SK-N-SH treated with all-trans-retinoic acid at 6 μM for 48 hours (cell line): ENCODE data around the gene IGF1R.
A peak's percentile ranks its signal among the peaks of the same experiment; 100 is the strongest.

Experiments used
- ATAC-seq: fragments of 200-7000 bp; cut with Tn5 transposase; 3 replicates; pipeline ENCODE4 v1.9.1; 2020; ENCODE audit warnings: mild to moderate bottlenecking, moderate library complexity
- BACH2 ChIP-seq: fragments of 250-450 bp; sonication (Bioruptor Pico); IDR thresholded peaks from 2 replicates; pipeline ENCODE4 v1.9.0; 2021; ENCODE audit warnings: mild to moderate bottlenecking, borderline replicate concordance
- CSDC2 ChIP-seq: fragments of 250-450 bp; sonication (Bioruptor Pico); IDR thresholded peaks from 2 replicates; pipeline ENCODE4 v1.5.0; 2020; ENCODE audit warnings: mild to moderate bottlenecking, moderate library complexity
- ESRRG ChIP-seq: fragments of 250-450 bp; sonication (Bioruptor Pico); IDR thresholded peaks from 2 replicates; pipeline ENCODE4 v1.6.1; 2021; ENCODE audit warnings: mild to moderate bottlenecking
- GLIS3 ChIP-seq: fragments of 250-450 bp; sonication (Bioruptor Pico); IDR thresholded peaks from 2 replicates; pipeline ENCODE4 v1.5.0; 2020; ENCODE audit warnings: mild to moderate bottlenecking, moderate library complexity
- ISL1 ChIP-seq: fragments of 250-450 bp; sonication (Bioruptor Pico); IDR thresholded peaks from 2 replicates; pipeline ENCODE4 v2.1.2; 2022; ENCODE audit warnings: mild to moderate bottlenecking, moderate library complexity
- OSR1 ChIP-seq: fragments of 250-450 bp; sonication (Bioruptor Pico); IDR thresholded peaks from 2 replicates; pipeline ENCODE4 v1.8.0; 2022; ENCODE audit warnings: moderate library complexity, mild to moderate bottlenecking, inconsistent platforms
- POU6F1 ChIP-seq: fragments of 250-450 bp; sonication (Bioruptor Pico); IDR thresholded peaks from 2 replicates; pipeline ENCODE4 v1.8.0; 2021; ENCODE audit warnings: low read depth, mild to moderate bottlenecking, moderate library complexity, borderline replicate concordance
- PPARA ChIP-seq: fragments of 250-450 bp; sonication (Bioruptor Pico); IDR thresholded peaks from 2 replicates; pipeline ENCODE4 v1.5.0; 2020; ENCODE audit warnings: mild to moderate bottlenecking, borderline replicate concordance
- RARB ChIP-seq: fragments of 250-450 bp; sonication (Bioruptor Pico); IDR thresholded peaks from 2 replicates; pipeline ENCODE4 v1.8.0; 2021; ENCODE audit warnings: mild to moderate bottlenecking, moderate library complexity
- SNAI2 ChIP-seq: fragments of 250-450 bp; sonication (Bioruptor Pico); IDR thresholded peaks from 2 replicates; pipeline ENCODE4 v1.5.0; 2020; ENCODE audit warnings: mild to moderate bottlenecking, moderate library complexity
- TSHZ2 ChIP-seq: fragments of 250-450 bp; sonication (Bioruptor Pico); IDR thresholded peaks from 2 replicates; pipeline ENCODE4 v1.5.0; 2020; ENCODE audit warnings: mild to moderate bottlenecking, moderate library complexity
- ZC3H10 ChIP-seq: fragments of 250-450 bp; sonication (Bioruptor Pico); IDR thresholded peaks from 2 replicates; pipeline ENCODE4 v1.5.1; 2021; ENCODE audit warnings: mild to moderate bottlenecking, moderate library complexity
- ZFP3 ChIP-seq: fragments of 250-450 bp; sonication (Bioruptor Pico); IDR thresholded peaks from 2 replicates; pipeline ENCODE4 v1.5.0; 2020; ENCODE audit warnings: mild to moderate bottlenecking, moderate library complexity
- ZFP30 ChIP-seq: fragments of 450-650 bp; formaldehyde crosslinking; IDR thresholded peaks from 2 replicates; pipeline ENCODE4 v1.5.0; 2022; ENCODE audit warnings: mild to moderate bottlenecking, moderate library complexity
- ZNF565 ChIP-seq: fragments of 450-650 bp; formaldehyde crosslinking; conservative IDR thresholded peaks from 2 replicates; pipeline ENCODE4 v1.5.0; 2020; ENCODE audit warnings: low read depth, mild to moderate bottlenecking, moderate library complexity
- ZNF8 ChIP-seq: fragments of 450-650 bp; formaldehyde crosslinking; IDR thresholded peaks from 2 replicates; pipeline ENCODE4 v1.5.0; 2020; ENCODE audit warnings: mild to moderate bottlenecking, moderate library complexity
- TF ChIP-seq, protein P1 (sequence below): fragments of 250-450 bp; sonication (Bioruptor Pico); IDR thresholded peaks from 2 replicates; pipeline ENCODE4 v1.5.1; 2020; ENCODE audit warnings: low read depth, mild to moderate bottlenecking, moderate library complexity
- TF ChIP-seq, protein P2 (sequence below): fragments of 250-450 bp; sonication (Bioruptor Pico); IDR thresholded peaks from 2 replicates; pipeline ENCODE4 v1.5.1; 2021; ENCODE audit warnings: mild to moderate bottlenecking, moderate library complexity
- TF ChIP-seq, protein P3 (sequence below): fragments of 250-450 bp; sonication (Bioruptor Pico); IDR thresholded peaks from 2 replicates; pipeline ENCODE4 v1.8.0; 2020; ENCODE audit warnings: mild to moderate bottlenecking, moderate library complexity, borderline replicate concordance

The IGF1R gene

GRCh38 chr15:98907927-98908471, 259.7 kb downstream of the IGF1R start (continued):
- TF ChIP-seq ZC3H10 (no peak), PPARA (CRISPR knock-in tag) (no peak), RARB (no peak)
- TF ChIP-seq, protein P1, sequence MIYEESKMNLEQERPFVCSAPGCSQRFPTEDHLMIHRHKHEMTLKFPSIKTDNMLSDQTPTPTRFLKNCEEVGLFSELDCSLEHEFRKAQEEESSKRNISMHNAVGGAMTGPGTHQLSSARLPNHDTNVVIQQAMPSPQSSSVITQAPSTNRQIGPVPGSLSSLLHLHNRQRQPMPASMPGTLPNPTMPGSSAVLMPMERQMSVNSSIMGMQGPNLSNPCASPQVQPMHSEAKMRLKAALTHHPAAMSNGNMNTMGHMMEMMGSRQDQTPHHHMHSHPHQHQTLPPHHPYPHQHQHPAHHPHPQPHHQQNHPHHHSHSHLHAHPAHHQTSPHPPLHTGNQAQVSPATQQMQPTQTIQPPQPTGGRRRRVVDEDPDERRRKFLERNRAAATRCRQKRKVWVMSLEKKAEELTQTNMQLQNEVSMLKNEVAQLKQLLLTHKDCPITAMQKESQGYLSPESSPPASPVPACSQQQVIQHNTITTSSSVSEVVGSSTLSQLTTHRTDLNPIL (CRISPR knock-in tag): no peak
- TF ChIP-seq, all 23 proteins: peak for 0

- ATAC-seq: no peak
- TF ChIP-seq SNAI2: no peak
- no peak for TF ChIP-seq ZFP30 (CRISPR knock-in tag)
- no peak for TF ChIP-seq CSDC2 (CRISPR knock-in tag)
- no peak for TF ChIP-seq GLIS3
- TF ChIP-seq PPARA (CRISPR knock-in tag): no peak
- TF ChIP-seq, protein P1 (CRISPR knock-in tag): no peak
- TF ChIP-seq ESRRG (CRISPR knock-in tag): no peak
- TF ChIP-seq, protein P2, sequence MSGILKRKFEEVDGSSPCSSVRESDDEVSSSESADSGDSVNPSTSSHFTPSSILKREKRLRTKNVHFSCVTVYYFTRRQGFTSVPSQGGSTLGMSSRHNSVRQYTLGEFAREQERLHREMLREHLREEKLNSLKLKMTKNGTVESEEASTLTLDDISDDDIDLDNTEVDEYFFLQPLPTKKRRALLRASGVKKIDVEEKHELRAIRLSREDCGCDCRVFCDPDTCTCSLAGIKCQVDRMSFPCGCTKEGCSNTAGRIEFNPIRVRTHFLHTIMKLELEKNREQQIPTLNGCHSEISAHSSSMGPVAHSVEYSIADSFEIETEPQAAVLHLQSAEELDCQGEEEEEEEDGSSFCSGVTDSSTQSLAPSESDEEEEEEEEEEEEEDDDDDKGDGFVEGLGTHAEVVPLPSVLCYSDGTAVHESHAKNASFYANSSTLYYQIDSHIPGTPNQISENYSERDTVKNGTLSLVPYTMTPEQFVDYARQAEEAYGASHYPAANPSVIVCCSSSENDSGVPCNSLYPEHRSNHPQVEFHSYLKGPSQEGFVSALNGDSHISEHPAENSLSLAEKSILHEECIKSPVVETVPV (CRISPR knock-in tag): no peak
- no peak for TF ChIP-seq ZC3H10
- TF ChIP-seq OSR1 (CRISPR knock-in tag): no peak
- no peak for TF ChIP-seq ISL1 (CRISPR knock-in tag)
- no peak for TF ChIP-seq ZFP3 (CRISPR knock-in tag)
- no peak for TF ChIP-seq TSHZ2 (CRISPR knock-in tag)
- no peak for TF ChIP-seq ZNF8 (CRISPR knock-in tag)
- no peak for TF ChIP-seq ZNF565 (CRISPR knock-in tag)
- TF ChIP-seq BACH2 (CRISPR knock-in tag): no peak
- TF ChIP-seq POU6F1 (CRISPR knock-in tag): no peak
- TF ChIP-seq, all 23 proteins: peak for 0
These were observed 261.9 kb downstream of the IGF1R start for GRCh38 chr15:98909968-98910885.

DNA sequence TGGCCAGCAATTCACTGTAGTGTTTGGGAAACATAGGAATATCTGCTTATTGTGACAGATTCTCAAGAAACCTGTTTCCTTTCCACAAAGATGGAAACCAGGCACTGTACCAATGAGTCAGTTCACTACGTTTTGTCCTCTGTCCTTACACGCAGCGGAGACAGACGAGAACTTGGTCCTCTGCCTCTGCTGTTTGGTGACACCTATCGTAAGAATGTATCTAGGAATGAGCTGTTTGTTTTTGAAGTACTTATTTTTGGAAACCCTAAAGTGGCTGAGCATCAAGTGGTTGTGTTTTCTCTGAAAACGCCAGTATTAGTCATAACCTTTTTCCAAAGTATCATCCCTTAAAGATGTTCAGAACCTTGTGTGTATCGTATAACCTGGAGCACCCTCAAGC, 266.3 kb downstream of the IGF1R start:
- peak; percentile 89 for ATAC-seq
- TF ChIP-seq ZFP3 (CRISPR knock-in tag): 0 out of 2 replicates have a peak, but pooled peaks have one; percentile 24
- TF ChIP-seq, protein P3, sequence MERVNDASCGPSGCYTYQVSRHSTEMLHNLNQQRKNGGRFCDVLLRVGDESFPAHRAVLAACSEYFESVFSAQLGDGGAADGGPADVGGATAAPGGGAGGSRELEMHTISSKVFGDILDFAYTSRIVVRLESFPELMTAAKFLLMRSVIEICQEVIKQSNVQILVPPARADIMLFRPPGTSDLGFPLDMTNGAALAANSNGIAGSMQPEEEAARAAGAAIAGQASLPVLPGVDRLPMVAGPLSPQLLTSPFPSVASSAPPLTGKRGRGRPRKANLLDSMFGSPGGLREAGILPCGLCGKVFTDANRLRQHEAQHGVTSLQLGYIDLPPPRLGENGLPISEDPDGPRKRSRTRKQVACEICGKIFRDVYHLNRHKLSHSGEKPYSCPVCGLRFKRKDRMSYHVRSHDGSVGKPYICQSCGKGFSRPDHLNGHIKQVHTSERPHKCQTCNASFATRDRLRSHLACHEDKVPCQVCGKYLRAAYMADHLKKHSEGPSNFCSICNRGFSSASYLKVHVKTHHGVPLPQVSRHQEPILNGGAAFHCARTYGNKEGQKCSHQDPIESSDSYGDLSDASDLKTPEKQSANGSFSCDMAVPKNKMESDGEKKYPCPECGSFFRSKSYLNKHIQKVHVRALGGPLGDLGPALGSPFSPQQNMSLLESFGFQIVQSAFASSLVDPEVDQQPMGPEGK: no peak
